Skin of body (tissue), 2 donors: Measurements from ENCODE around the gene LBX1. TPM values are rescaled to one million over a fixed set of nuclear protein-coding genes. Genes with fewer than 3 reads are reported as not detected.

Experiments used
- DNase-seq: peaks from one replicate; lab custom pipeline; 2025; lab: John Stamatoyannopoulos, UW
- total RNA-seq: library from RNA; depleted of rRNA; stranded (reverse); fragments of >200 nt; gene quantifications from one replicate; pipeline ENCODE4 v1.2.3, GENCODE V29; 2014

The LBX1 gene
- total RNA-seq, 1 donor from 2014 or later = 0.20 TPM

DNA sequence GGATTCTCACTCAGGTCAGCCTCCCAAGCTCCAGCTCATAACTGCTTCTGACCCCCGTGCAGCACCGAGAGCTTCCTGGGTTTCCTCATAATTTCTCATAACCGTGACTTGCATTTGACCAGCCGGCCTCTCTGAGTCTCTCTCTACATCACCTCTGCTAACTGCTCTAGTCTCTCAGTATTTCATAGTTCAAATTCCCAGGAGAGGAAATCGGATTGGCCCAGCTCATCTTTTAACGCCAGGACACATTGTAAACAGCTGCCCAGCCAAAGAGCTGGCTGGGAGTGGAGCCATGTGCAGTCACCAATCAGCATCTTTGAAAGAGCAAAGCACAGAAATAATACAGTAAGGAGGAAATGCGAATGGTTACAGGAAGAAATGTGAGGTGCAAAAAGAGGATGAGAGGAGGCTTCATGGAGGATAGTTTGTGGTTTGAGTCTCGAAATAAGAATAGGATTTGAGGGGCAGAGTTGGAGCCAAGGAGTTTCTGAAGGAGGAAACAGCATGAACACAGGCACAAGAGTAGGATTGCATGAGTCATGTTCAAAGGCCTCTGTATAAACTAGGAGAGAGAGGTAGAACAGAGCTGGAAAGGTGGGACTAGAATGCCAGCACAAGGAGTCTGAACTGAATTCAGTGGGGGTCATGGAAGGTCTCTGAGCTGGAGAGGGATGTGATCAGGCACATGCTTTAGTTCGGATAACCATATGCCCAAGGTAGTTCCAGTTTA, 15.2 kb upstream of the LBX1 start:
- peak; percentile 59 for DNase-seq

DNA sequence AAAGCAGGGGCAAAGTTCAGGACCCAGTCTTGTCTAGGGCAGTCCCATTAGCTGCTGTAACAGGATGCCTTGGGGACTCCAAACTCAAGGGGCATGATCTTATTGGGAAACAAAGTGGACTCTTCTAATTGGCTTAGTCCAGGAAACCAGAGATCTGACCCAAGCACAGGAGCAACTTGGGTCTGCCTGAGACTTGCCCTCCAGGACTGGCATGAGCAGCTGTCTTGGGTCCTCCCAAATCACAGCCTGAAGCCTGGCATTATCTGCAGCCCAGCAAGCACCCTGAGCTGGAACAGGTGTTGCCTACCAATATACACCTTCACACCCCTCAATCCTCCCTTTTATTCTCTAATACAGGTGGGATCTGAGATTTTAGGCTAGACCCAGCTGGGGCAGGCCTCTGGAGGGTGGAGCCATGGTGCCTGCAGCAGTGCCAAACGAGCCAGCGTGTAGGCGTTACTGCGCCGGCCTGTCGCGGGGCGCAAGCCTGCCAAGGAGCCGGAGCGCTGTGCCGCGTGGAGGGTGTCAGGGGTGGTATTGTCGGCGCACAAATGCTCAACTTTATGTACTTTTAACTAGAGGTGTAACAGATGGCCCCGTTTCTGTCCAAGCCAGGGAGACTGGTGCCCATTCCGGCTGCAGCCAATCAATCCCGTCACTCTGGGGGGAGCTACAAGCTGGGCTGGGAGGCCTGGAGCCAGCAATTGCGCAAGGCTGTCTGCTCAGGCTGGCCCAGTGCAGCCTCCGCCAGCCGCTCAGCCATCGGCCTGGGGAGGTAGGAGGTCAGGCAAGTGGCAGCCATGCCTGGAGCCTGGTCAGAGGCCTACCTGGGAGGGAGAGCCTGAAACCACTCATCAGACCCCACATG, 12.8 kb upstream of the LBX1 start:
- no peak for DNase-seq

DNA sequence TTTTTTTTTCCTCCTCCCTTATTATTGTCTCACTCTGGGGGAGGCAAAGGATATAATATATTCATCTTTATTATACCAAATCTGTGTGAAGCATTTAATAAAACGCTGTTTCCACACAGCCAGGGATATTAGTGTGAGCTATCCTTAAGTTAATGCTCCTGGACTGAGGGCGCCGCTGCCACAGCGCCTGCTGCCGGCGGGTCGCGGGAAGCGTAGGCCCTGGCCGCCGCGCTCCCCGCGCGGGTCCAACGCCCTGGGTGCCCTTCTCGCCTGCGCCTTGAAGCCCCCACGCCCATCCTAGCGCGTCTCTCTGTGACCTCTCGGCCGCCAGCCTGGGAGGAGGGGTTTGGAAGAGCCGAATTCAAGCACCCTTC, 9.5 kb upstream of the LBX1 start:
- no peak for DNase-seq

DNA sequence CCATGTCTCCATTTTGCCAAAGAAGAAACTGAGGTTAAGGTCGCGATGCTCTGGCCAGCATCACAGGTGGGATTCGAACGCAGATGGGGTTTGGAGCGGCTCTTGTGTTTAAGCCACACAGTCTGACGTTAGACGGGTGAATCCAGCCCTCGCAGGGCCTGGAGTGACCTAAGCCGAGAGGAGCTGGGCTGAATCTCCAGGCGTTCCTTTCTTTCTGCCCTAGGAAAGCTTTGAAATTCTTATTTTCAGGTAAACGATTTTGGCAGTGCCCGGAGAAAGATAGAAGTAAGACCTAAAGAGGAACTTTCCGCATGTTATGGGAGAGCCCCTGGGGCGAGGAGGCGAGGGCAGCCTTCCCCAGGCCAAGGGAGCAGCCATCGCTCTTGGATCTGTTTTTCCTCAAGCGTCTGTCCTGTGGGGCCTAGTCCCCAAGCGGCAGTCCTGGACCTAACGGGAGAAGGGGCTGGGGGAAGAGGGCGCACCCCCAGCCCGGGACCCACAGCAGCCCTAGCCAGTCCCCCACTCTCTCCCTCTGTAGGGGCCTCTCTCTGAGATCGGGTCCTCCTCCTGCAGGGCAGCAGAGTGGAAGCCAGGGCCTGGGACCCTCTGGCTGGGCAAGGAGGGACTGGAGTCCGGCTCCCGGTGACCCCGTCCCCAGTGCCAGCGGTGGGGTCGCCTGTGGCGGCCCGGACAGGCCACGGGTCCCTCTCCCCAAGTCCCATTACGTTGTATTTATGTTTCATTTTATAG, 8.9 kb upstream of the LBX1 start:
- DNase-seq = no peak

DNA sequence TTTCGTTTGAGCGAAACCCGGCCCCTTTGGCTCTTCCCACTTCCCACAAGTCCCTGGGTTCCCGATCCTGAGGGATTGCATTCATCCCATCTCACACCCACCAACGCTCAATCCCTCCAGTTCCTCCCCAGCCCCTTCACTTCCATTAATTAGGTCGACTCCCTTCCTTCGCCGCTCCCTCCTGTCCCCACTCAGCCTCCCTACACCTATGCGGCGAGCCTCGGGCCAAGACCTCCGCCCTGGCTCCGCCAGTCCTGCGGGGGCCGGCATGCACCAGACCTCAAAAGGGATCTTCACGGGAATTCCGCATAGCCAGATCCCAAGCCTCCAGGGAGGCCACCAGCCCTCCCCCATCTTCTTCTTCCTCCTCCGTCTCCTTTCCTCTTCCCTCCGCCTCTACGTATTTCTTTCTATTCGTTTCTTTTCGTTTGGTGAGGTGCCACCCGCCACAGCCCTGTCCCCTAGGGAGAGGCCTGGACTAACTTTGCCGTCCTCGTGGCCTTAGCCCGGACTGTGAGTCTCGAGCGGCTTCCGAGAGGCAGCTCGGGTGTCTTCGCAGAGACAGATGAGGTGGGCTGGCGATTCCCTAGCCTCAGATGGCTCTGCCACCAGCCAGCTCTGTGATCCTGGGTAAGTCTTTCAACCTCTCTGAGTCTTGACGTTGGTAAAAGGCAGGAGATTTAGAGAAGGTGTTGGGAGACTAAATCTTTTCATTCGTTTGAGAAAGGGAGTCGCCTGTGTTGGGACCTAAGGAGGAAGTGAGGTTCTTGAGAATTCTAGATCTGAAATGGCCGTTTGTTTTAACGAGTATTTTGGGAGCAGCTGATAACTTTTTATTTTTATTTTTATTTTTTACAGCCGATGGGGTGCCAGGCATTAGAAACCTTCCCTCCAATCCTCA, 8.1 kb upstream of the LBX1 start:
- DNase-seq = no peak

DNA sequence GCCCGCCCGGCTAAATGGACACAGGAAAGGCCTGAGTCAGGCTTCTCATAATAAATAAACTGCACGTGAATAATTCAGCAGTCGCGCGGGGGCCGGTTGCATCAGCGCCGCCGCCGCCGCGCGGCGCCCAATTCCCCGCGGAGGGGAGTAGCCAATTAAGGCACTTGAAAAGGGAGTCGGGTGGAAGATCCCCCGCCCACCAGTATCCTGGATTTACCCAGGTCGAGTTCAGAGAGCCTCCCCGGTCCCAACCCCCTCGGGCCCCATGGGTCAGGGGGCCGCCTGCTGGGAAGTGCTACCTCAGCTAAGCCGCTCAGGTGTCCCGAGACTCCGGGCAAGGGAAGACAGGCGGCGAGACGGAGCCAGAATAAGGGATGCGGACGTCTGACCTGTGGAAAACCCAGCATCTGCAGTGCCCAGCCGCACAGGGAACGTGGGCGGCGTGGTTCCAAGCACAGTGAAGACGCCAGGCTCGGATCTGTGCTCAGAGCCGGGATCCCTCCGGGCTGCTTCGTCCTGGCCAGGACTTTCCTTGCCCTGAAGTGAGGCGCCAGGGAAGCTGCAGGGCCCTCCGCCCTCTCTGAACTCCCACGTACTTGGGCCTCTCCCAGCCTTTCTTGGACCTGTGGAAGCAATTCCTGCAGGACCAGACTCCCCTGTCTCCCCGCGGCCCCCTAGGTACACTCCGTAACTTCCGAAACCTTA, 7.3 kb upstream of the LBX1 start:
- DNase-seq = no peak

DNA sequence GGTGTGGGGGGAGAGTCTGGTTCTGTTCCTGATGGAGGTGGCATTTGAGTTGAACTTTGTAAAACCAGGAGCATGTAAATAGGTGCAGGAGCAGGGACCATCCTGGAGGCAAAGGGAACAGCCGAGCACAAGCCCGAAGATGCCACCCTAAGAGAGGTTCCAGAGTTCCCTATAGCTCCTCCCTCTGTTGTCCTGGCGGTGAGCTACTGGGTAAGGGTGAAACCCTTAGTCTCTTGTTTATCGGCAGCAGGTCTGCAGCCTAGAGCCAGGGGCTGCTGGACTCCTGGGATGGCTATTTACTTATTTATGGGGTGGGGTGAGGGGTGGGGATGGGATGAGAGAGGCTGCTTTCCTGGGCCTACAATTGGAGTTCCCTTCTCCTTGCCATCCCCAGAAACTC, 6.5 kb upstream of the LBX1 start:
- DNase-seq = no peak

DNA sequence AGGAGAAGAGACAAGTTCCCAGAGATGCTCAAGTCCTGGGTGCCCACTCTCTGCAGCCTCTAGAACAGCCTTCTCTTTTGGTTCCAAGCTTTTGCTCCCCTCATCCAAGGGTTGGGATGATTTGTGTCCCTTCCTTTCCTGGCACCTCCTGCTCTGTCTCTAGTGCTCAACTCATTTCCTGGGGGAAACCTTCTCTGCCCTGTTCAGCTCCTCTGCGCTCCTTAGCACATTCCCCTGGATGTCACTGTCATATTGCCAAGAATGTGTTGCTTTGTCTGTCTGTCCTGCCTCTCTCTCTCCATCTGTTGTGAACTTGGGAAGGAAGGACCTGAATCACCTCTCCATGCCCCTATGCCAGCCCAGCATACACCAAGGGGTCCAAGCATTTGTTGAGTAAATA, 5.1 kb upstream of the LBX1 start:
- no peak for DNase-seq

DNA sequence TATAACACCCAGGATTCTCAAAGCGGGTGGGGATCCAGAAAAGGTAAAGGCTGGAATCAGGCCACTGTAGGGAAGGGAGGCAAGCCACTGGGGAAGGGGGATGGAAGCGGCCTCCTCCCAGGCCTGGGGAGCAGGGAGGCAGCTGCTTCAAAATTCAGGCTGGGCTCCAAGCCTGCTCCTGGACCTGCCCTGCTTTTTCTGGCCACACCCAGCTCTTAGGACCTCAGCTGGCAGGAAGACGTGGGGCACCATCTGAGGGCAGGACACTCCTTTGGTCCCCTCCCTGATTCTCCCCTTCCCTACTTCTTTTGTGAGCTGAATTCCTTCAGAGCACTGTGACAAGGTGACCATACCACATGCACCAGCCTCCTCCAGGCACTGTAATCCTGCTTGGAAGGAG, 4.6 kb upstream of the LBX1 start:
- DNase-seq = no peak

DNA sequence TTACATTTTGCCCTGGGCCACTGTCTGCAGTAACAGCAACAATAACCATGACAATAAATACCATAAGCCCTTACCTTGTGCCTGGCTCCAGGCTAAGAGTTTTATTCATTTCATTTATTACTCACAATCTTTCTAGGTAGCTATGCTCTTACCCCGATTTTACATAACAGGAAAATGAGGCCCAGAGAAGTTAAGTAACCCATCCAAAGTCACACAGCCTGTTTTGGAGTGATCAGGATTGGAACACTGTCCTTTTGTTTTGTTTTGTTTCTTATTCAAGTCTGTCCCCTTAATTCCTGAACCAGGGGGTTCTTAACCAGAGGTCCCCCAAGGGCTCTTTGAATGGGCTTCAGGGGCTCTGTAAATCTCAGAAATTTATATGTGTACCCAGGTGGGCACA, 4.2 kb upstream of the LBX1 start:
- DNase-seq = no peak

DNA sequence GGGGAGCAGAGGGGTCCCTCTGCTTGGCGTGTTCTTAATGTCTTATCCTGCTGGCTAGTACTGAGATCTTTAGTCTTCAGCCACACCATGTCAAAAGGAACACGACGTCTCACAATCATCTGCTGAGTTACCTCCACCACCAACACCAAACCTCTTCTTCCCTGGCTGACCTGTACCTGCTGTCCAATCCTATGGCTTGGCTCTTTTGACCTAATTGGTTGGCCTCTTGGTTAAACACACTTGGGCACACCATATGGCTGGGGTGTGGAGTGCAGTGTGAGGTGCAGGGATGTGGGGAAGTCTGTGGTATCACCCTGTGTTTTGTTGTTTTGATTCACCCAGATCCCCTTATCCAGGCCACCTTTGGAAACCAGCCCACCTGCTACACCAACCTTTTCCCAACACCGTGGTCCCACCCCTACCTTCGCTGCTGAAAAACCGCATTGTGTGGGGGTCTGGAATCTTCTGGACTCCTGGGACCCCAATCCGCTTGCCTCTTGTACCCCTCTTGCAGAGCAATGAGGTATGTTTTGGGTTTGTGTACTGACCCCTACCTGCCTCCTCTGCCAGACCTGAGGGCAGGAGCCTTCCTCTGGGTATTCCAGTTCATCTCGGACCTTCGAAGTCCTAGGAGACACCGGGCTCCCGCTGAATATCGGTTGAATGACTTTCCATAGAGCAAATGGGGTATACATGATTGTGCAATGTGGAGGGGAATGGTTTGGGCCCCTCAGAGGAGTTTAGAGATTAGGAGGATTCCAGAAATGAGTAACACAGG, 2.8 kb upstream of the LBX1 start:
- no peak for DNase-seq

DNA sequence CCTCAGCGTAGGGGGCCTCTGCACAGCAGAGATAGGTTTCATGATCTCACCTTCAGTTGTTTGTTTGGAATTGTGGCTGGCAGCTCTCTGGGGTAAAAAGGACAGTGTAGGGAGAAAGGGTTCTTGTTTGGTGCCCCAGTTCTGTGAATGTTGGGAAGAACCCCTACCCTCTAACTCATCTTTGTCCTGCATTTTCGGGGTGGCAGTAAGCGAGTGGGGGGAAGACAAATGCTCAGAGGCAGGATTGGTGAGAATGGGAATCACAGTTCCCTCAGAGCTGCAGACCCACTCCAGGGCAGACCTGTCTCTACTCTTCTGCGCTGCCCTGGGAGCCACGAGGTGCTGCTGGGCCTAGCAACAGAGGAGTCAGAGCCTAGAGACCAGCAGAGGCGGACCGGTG, 1.8 kb upstream of the LBX1 start:
- no peak for DNase-seq

DNA sequence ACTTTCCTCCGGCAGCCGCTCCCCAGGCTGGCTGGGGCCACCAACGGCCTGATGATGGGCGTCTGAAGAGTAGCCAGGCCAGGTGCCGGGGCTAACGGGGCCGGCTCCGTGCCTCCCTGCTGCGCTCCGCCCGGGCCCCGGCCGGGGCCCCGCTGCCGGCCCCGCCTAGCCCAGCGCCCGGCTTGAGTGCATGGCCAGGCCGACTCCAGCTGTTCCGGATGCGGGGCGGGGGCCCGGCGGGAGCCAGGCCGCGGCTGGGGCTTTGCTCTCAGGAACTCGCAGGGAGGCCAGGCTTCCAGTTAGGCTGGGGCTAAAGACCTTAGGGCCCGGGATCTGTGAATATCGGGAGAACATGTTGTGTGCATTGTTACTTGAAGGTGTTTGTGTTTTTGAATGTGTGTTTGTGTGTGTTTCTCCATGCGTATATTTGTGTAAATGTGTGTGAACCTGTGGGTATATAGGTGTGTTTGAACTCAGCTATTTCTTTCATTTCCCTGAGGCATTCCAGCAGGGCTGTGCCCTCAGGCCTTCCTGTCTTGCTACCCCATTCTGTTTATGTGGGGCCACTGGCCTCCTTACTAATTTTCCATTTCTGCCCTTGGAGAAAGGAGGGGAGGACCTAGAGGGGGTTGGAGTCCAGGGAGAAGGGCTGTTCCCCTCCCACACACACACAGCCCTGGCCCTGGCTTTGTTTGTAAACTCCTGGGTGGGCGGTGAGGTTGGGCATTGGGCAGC, 1.1 kb upstream of the LBX1 start:
- DNase-seq = no peak

DNA sequence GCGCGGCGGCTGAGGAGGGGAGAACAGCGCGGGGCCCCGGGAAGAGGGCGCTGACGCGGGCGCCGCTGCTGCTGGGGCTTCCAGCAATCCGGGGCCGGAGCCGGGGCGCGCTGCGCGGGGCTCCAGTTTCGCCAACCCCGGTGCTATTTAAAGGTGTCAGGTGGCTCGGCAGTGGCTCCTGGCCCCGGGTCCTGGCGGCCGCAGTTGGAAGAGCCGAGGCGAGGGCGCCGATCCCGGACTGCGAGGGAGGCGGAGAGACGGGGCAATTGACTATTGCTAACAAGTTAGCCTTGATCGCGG, 347 bp downstream of the LBX1 start:
- no peak for DNase-seq

DNA sequence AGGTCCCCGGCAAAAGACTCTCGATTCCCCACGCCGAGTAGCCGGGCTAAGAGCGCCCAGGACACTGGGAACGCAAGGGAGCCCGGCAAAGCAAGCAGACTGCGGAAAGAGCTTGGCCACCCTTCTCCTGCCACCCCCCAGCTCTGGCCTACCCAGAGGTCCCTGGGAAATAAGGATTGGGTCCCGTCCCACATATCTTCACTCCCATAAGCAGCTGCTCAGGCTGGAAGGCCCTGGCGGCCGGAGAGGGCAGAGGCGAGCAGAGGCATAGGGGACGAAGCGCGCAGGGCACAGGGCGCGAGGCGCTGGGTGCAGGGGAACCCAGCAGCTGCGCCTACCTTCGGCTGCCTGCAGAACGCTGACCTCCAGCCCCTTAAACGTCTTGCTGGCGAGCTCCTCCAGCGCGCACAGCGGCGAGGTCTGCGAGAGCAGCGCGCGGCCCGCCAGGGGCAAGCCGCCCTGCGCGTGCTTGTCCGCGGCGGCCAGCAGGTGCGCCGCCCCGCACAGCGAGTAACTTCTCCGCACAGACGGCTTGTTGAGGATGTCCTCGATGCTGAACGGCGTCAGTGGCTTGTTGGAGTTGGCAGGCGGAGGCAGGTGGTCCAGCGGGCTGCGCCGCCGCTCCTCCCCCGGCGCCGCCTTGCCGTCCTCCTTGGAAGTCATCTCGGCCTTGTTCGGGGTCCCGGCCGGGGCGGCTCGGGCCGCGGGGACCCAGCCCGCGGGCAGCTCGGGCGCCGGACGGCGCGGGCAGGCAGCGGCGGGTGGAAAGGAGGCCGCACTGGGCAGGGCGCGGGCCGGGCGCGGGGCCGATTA, 904 bp downstream of the LBX1 start:
- no peak for DNase-seq

DNA sequence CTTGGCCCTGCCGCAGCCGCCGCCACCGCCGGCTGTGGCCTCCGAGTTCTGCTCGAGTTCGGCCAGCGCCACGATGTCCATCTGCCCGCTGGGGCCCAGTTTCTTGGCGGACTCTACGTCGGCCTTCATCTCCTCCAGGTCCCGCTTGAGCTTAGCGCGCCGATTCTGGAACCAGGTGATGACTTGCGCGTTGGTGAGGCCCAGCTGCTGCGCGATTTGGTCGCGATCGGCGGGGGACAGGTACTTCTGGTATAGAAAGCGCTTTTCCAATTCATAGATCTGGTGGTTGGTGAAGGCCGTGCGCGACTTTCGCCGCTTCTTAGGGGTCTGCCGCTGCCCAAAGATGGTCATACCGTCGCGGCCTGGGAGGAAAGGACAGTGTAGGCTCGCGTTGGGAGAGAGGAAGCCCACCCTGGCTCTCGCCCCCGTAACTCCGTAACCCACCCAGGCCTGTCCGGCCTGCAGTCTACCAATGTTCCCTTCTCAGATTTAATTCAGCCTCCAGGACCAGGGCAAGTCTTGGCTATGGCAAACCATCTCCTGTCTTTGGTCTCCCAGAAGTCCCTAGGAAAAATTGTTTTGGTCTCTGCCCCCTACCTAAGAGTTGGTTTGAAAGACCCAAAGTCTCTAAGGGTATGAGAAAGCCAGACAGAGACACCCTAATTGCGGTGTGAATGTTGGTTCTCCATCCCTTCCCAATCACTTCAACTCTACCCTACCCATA, 1.7 kb downstream of the LBX1 start:
- no peak for DNase-seq

DNA sequence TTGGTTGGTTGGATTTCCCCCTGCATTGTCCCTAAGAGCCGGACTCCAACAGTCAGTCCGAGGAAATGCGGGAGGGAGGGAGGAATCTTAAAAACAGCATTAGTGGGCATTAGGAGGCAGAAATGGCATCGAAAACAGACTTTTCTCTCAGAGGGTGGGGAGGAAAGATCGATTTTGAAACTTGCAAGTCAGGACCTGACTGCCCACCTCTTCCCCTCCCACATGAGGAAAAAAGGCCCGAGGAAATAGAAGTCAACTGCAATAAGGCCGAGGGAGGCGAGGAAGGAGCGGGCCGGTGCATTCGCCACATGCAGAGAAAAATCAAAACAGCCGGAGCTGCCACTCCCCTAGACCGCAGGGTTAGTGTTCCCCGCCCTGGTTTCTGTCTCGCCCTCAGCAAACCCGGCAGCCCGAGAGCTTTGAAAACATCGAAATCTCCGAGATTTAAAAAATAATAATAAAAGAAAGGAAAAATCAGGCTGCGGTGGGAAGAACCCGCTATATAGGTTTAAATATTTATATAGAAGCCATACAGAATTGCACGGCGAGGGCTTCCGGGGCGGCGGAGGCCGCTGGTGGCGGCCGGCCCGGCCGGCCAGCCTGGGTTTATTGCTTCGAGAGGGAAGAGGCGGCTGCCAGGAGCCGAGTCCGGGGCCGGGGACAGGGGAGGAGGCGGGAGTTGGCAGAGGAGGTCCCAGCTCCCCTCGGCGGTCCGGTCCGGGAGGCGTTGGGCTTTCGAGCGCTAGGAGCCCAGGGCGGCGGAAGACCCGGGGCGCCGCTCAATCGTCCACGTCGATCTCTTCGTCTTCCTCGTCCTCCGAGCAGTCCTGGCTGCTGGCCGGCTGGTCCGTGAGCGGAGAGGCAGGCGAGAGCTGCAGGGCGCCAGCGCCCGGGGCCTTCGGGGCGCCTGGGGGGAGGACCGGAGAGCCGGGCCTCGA, 2.5 kb downstream of the LBX1 start:
- no peak for DNase-seq
